HS-27A (cell line): ENCODE results near the gene PIGU.

Experiments used
- DNase-seq: peaks from one replicate; pipeline ENCODE4 v3.0.0-alpha.2; 2012; ENCODE audit warnings: low read depth, missing footprints

Gene PIGU

DNA sequence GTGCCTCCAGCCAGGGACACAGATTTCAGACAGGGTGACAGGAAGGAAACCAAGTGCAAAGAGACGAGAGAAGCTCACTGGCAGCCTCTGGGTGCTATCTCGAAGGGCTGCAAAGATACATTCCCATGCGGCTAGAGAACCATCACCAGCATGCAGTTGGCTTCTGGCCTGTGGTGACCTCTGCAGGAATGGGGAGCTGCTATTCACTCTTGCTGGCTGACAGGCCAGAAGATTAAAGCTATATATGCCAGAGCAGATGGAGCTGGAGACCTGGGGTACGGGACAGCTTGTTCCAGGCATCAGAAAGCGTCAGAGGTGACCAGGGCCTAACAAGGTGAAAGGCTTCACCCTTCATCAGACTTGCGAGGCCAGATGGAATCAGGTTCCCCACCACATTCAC, 98.4 kb downstream of the PIGU start:
- no peak for DNase-seq

DNA sequence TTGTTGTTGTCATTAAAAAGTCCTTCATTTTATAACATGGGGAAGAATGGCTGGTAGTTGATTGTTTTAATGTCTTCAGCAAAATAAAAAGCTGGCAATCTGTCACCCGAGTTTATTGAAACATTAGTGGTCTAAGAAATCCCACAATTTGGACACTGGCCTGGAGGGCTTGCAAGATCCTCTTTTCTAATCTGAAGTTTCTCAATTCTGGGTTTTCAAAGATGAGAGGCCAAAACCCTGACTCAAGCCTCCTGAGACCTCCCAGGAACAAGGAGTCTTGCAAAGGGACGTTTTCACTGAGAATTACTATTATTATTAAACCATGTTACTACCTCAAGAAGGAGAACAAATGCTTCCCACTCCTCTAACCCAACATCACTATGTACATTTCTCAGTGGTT, 98.9 kb downstream of the PIGU start:
- DNase-seq, result no peak

- DNase-seq, result no peak
These were observed 99.8 kb downstream of the PIGU start for GRCh38 chr20:34577061-34577460.

DNA sequence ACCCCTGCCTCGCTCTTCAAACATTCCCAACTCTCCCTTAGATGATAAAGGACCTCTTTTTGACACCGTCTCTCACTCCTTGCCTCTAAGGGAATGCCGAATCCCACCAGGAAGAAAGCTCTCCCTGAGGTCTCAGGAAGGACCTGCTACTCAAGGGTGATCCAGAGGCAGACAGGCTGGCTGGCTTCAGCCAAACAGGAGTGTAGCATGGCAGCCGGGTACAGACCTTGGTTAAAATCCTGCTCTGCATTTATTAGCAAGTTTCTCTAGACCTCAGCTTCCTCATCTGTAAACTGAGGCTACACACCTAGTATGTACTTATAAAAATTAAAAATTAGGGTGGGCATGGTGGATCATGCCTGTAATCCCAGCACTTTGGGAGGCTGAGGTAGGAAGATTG, 101.1 kb downstream of the PIGU start:
- DNase-seq, result no peak

GRCh38 chr20:34575271-34575670, 101.6 kb downstream of the PIGU start:
- no peak for DNase-seq

- DNase-seq, result no peak
These were observed 102.0 kb downstream of the PIGU start for GRCh38 chr20:34574861-34575260.

DNA sequence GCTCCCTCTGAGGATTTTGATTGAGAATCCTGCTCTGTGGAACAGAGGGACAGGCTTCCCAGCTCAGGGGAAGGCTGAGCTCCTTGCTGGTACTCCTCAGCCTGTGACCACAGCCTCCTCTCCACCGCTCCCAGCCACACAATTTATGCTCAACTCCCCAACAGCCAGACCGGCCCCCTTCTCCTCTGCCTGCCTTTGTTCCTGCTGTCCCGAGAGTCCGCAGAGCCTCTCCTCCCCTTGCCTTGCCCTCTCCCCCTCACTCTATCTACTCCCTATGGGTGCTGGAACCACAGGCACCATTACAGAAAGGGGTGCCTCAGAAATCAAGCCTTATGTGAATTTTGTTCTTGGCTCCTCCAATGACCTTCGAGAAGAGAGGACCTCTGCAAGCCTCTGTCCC, 102.5 kb downstream of the PIGU start:
- DNase-seq, result no peak

DNA sequence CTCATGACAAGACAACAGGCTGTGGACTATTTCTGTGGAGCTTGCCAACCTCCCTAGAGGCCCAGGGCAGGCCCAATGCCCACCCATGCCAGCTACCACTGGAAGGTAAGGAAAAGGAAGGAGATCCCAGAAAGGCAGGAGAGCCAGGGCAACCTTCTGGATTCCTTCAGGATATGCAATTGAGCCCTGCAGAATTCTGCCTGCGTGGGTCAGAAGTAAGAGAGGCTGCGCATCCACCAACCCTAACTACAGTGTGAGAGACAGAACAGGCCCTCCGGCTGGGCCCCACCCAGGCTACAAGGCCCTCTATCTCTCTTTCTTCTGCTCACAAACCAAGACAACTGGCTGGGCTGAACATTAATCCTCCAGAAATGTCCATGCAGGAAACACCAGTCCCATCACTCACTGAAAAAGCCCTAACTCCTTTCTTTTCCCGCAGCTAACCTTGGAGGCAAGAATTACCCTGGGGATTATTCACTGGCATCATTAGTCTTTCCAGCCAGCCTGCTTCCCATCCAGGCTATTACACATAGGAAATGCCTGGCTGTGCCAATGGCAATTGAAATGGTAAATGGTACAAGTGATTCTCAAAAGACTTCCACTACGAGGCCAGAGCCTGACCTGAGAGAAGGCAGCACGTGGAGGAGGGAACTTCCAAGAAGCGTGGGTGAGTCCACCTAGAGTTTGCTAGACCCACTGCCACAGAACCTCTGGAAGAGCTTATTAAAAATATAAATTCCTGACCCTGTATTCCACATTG, 103.2 kb downstream of the PIGU start:
- DNase-seq, result no peak

GRCh38 chr20:34571753-34572152, 105.1 kb downstream of the PIGU start:
- no peak for DNase-seq

DNA sequence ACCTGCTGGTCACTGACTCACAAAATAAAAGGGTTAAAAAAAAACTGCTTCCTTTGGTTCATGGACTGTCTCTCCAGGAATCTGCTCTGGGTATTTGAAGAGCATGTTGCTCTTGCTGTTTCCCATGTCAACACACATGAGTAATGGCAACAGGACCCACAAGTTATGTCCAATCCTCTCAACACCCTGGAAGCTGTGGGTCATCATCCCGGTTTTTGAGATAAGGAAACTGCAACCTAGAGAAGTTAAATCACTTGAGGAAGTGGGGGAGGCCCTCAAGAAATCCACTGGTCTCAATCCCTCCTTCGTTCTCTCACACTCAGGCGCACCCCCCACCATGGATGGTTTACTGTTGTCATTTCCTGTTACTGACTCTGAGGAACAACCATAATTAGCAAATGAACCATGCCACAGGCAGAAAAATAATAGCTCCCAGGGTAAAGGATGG, 106.0 kb downstream of the PIGU start:
- DNase-seq, result no peak

DNA sequence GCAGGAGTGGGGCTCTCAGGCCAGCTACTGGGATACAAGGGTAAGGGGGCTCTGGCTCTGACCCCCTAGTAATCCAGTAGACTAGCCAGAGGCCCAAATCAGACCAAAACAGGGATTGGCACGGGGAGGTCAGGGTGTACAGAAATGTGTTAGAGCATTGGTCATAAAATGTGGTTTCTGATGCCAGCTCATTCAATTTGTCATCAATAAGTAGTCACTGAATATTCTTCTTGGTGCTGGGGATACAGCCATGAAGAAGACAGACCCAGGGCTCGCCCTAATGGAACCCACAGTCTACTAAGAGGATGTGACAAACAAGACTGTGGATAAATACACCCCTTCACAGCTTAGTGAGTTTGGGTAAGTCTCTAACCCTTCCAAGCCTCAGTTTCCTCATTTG, 107.3 kb downstream of the PIGU start:
- no peak for DNase-seq

DNA sequence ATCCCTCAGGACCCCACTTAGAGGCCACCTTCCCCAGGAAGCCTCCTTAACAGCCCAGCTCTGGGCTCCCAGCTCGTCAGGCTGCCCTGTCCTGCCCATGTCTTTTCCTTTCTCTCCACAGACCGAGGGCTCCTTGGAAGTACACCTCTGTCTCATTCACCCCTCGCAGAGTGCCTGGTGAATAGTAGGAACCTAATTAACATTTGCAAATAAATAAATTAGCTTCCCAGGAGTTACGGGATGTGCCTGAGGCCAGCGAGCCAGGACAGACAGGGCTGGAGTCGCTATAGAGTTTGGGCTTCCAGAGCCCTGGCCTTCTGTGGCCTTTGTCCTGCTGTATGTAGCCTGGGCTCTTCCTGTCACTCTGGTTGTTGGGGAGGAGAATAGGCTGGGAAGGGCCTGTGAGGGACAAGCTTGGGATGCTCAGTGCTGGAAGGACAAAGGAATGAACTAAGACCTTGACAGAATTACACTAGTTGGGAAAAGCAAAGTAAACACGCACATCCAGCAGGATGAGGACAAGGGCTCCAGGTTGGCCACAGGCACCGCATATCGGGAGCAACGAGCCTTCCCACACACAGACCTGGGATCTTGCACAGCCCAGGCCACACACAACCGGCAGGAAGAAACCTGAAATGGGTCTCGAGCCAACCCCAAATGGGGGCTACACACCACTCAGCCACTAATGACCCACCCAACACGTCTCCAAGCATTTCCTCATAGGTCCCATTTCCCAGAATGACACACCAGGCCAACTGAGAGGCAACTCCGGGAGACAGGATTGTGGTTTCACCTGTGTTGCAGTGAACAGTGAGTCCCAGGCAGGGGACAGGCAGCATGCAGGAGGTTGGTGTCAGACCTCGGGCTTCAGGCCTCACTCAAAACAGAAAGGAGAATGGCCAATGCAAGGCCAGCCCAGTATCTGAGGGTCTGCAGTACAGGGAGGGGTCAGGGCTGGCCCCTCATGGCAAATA, 108.7 kb downstream of the PIGU start:
- DNase-seq, result no peak

- no peak for DNase-seq
These were observed 109.7 kb downstream of the PIGU start for GRCh38 chr20:34566978-34567891.

GRCh38 chr20:34564833-34565232, 112.1 kb downstream of the PIGU start:
- no peak for DNase-seq

GRCh38 chr20:34562641-34563040, 114.3 kb downstream of the PIGU start:
- no peak for DNase-seq

- no peak for DNase-seq
These were observed 115.2 kb downstream of the PIGU start for GRCh38 chr20:34561661-34562060.

DNA sequence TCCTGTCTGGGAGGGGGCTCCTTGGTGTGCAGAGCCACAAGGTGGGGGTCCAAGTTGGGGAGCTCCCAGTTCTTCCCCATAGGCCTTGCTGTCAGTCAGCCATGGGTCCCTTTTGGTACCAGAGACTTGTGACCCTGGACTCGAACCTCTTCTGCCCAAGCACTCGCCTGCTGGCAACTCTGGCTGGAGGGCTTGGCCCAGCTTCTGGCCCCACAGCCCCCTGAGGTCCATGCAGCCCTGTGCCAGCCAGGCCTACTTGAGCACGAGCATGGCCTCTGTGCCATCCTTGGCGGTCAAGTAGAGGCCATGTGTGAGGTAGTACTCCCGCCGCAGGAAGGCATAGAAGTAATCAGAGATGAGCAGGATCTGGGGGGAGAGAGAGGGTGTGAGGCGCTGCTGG, 116.3 kb downstream of the PIGU start:
- DNase-seq, result no peak

DNA sequence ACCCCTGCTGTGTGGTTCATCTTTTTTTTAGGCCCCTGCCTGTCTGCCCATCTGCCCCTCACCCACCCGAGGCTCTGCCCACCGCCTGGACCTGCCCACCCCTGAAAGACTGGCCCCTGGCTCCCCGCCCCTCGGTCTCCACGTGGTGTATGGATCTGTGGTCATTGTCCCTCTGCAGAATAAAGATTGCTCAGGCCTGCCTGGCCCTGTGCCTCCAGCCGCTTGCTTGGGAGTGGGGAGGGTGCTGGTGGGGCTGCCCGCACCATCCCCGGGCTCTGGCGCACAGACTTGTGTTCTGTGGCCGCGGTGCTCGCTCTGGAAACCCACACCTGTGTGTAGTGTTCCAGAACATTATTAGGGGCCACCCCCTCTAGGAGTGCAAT, 116.8 kb downstream of the PIGU start:
- no peak for DNase-seq

DNA sequence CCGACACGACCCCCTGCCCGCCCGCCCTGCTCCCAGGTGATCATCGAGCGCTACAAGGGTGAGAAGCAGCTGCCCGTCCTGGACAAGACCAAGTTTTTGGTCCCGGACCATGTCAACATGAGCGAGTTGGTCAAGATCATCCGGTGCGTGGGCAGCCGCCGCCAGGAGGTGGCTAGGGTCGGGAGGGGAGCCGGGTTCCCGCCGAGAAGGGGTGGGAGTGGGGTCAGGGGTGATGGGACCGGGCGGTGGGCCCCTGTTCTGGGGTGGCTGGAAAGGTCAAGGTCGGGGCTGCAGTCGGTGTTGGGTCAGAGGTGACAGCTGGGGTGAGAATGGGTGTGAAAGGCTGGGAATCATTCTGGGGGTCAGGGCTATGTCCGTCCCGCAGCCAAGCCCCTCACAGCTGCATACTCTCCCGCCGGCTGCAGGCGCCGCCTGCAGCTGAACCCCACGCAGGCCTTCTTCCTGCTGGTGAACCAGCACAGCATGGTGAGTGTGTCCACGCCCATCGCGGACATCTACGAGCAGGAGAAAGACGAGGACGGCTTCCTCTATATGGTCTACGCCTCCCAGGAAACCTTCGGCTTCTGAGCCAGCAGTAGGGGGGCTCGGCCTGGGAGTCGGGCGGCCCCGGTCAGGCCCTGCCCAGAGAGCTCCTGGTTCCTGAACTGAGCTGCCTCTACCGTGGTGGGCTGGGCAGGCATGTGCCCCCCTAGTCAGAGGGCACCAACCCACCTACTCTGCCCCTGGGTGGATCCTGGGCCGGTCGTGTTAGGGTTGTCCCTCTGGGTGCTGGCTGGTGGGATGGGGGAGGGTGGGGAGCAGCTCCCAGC, 117.4 kb downstream of the PIGU start:
- DNase-seq, result no peak

DNA sequence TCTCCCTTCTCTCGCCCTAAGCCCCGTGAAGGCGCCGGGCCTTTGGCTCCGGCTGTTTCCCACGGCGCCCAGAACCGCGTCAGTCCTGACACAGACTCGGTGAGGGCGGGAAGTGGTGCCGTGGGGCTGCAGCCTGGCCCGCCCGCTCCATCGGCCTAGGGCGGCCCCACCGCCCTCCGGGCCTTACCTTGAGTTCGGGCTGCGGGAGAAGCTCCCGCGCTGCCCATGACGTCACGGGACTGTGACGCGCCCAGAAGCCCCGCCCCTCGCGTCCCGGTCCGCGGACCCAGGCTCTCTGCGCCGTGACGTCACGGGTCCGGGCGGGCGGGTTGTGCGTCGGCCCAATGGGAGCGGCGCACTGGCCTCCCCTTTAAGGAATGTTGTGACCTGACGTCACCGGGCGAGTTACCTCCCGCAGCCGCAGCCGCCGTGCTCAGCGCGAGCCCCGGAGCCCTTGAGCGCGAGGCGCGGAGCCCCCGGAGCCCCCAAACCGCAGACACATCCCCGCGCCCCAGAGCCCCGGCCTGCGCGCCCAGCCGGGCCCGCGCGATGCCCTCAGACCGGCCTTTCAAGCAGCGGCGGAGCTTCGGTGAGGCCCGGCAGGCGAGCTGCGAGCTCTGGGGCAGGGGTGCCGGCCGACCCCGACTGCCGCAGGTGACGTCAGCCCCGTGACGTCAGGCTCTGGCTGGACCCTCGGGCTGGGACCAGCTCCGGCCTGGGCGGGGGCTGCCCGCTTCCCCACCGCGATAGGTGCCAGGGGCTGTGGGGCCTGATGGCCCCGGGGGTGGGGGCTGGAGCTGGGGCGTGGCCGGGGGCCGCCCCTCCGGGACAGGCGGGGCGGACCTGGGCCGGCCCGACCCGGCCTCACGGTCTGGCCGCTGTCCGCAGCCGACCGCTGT, 118.3 kb downstream of the PIGU start, which contains the start of gene MAP1LC3A:
MAP1LC3A (plus strand) TSS at position 399 of the 899 bp plus-strand sequence; CDS start at position 550, 151 bp downstream.
- DNase-seq, result no peak
